ENCODE data around the gene DOK3. TPM values are rescaled to one million over a fixed set of nuclear protein-coding genes. Genes with fewer than 3 reads are reported as not detected.
"Not testable (repeated sequence)": the region's sequence is repeated elsewhere in the genome, so short reads cannot be mapped to it uniquely, and the experiment has no call there.

Gene DOK3
- total RNA-seq, 1 experiment from 2014 or later, result 1.1 TPM

GRCh38 chr5:177497292-177498012 lies 12.2 kb downstream of the DOK3 start, which contains the start of gene PDLIM7:
Gene PDLIM7 (minus strand): TSS chr5:177497604. CDS start chr5:177496512, 1,092 bp downstream.
- DNase-seq (ENCODE audit: low spot score), result peak; percentile 97

- DNase-seq (ENCODE audit: low spot score), result peak; percentile 96
Measured at GRCh38 chr5:177496727-177497291, 12.8 kb downstream of the DOK3 start.

GRCh38 chr5:177496070-177496726 lies 13.4 kb downstream of the DOK3 start:
- DNase-seq (ENCODE audit: low spot score), result peak; percentile 85

- DNase-seq (ENCODE audit: low spot score), result peak; percentile 93
Measured at GRCh38 chr5:177495243-177496060, 14.2 kb downstream of the DOK3 start.

- DNase-seq (ENCODE audit: low spot score), result peak; percentile 93
Measured at GRCh38 chr5:177494346-177495195, 15.1 kb downstream of the DOK3 start.

GRCh38 chr5:177493795-177494345 lies 15.8 kb downstream of the DOK3 start:
- DNase-seq (ENCODE audit: low spot score), result no peak

- DNase-seq (ENCODE audit: low spot score), result no peak
Measured at GRCh38 chr5:177492841-177493240, 16.8 kb downstream of the DOK3 start.

- no peak for DNase-seq (ENCODE audit: low spot score)
Measured at GRCh38 chr5:177491983-177492746, 17.5 kb downstream of the DOK3 start.

GRCh38 chr5:177491429-177491945 lies 18.1 kb downstream of the DOK3 start:
- DNase-seq (ENCODE audit: low spot score), result no peak

GRCh38 chr5:177490992-177491391 lies 18.6 kb downstream of the DOK3 start:
- no peak for DNase-seq (ENCODE audit: low spot score)

GRCh38 chr5:177490311-177490991 lies 19.2 kb downstream of the DOK3 start:
- DNase-seq (ENCODE audit: low spot score), result no peak

GRCh38 chr5:177489119-177489716 lies 20.4 kb downstream of the DOK3 start:
- DNase-seq (ENCODE audit: low spot score), result no peak

GRCh38 chr5:177487975-177488374 lies 21.7 kb downstream of the DOK3 start:
- DNase-seq (ENCODE audit: low spot score), result no peak

GRCh38 chr5:177487144-177487543 lies 22.5 kb downstream of the DOK3 start:
- DNase-seq (ENCODE audit: low spot score), result no peak

GRCh38 chr5:177486256-177486655 lies 23.4 kb downstream of the DOK3 start:
- DNase-seq (ENCODE audit: low spot score), result no peak

- DNase-seq (ENCODE audit: low spot score), result not testable (repeated sequence)
Measured at GRCh38 chr5:177485753-177486152, 23.9 kb downstream of the DOK3 start.

- no peak for DNase-seq (ENCODE audit: low spot score)
Measured at GRCh38 chr5:177484902-177485549, 24.6 kb downstream of the DOK3 start.

Measured in H4 (cell line).